Activated B cell treated with CpG ODN at 0.5 μM for 24 hours (primary cell): ENCODE measurements around the gene CNTNAP4. TPM values are rescaled to one million over a fixed set of nuclear protein-coding genes. Genes with fewer than 3 reads are reported as not detected.

Source experiments
- ATAC-seq: fragments of 200-7000 bp; cut with Tn5 transposase; one replicate; pipeline ENCODE4 v1.10.0; 2021; ENCODE audit warnings: low read depth, mild to moderate bottlenecking, moderate library complexity
- CTCF ChIA-PET: fragments of 350-600 bp; sonication (Branson Sonifier 250); formaldehyde crosslinking; loops from one replicate; lab custom pipeline; 2021; ENCODE audit warnings: antibody characterized with exemption; lab: Charles Lee
- POLR2A ChIA-PET: fragments of 350-600 bp; sonication (Branson Sonifier 250); formaldehyde crosslinking; loops from one replicate; lab custom pipeline; 2021; ENCODE audit warnings: antibody characterized with exemption; lab: Charles Lee
- DNase-seq: peaks from one replicate; pipeline ENCODE4 v3.0.0; 2022
- H3K27ac Mint-ChIP-seq: one replicate; pipeline ENCODE4 v1.8.0; 2020; ENCODE audit warnings: mixed read lengths
- H3K27me3 Mint-ChIP-seq: one replicate; pipeline ENCODE4 v1.8.0; 2021; ENCODE audit warnings: mixed read lengths
- H3K36me3 Mint-ChIP-seq: one replicate; pipeline ENCODE4 v1.8.0; 2021; ENCODE audit warnings: low read depth, mixed read lengths
- H3K4me1 Mint-ChIP-seq: one replicate; pipeline ENCODE4 v1.8.0; 2021; ENCODE audit warnings: mixed read lengths
- H3K4me3 Mint-ChIP-seq: one replicate; pipeline ENCODE4 v1.8.0; 2020; ENCODE audit warnings: mild to moderate bottlenecking, mixed read lengths
- H3K9me3 Mint-ChIP-seq: one replicate; pipeline ENCODE4 v1.8.0; 2020; ENCODE audit warnings: mixed read lengths
- CTCF ChIP-seq: fragments of 200-600 bp; IDR thresholded peaks from one replicate; pipeline ENCODE4 v1.8.0; 2022; ENCODE audit warnings: antibody characterized with exemption, mild to moderate bottlenecking
- intact Hi-C: fragments of 100-400 bp; cut with micrococcal nuclease; formaldehyde crosslinking; loops from one replicate; pipeline ENCODE4 v1.15.1; 2024
- total RNA-seq: library from RNA; stranded (reverse); gene quantifications from 2 replicates; pipeline ENCODE4 v1.2.3, GENCODE V29; 2022

The CNTNAP4 gene
- total RNA-seq, 1 donor from 2014 or later = not detected

- no peak overlapping the region for H3K4me3 Mint-ChIP-seq
- CTCF ChIA-PET = no interaction called here
- TF ChIP-seq CTCF = no peak
- POLR2A ChIA-PET = no interaction called here
- H3K9me3 Mint-ChIP-seq = peaks cover 5% of the 10 kb centered on the region
- no peaks in the 10 kb centered on the region for H3K4me1 Mint-ChIP-seq
- H3K27me3 Mint-ChIP-seq = no peaks in the 10 kb centered on the region
- ATAC-seq = no peak
- H3K27ac Mint-ChIP-seq = no peak overlapping the region
- no peaks in the 10 kb centered on the region for H3K36me3 Mint-ChIP-seq
- no peak for DNase-seq
- intact Hi-C loops = no loop called here
These were observed 255.2 kb downstream of the CNTNAP4 start for GRCh38 chr16:76532188-76532973.

- no peaks in the 10 kb centered on the region for H3K27me3 Mint-ChIP-seq
- no peaks in the 10 kb centered on the region for H3K9me3 Mint-ChIP-seq
- intact Hi-C loops = no loop called here
- DNase-seq = no peak
- ChIA-PET POLR2A (no interaction called here), CTCF (no interaction called here)
- H3K4me3 Mint-ChIP-seq = no peak overlapping the region
- H3K36me3 Mint-ChIP-seq = no peaks in the 10 kb centered on the region
- H3K4me1 Mint-ChIP-seq = no peaks in the 10 kb centered on the region
- H3K27ac Mint-ChIP-seq = no peak overlapping the region
- TF ChIP-seq CTCF = no peak
- no peak for ATAC-seq
These were observed 262.4 kb downstream of the CNTNAP4 start for GRCh38 chr16:76539609-76540008.

GRCh38 chr16:76541070-76541469 lies 263.9 kb downstream of the CNTNAP4 start:
- POLR2A ChIA-PET = no interaction called here
- Mint-ChIP-seq H3K4me1 (no peaks in the 10 kb centered on the region), H3K27me3 (no peaks in the 10 kb centered on the region), H3K9me3 (no peaks in the 10 kb centered on the region), H3K36me3 (no peaks in the 10 kb centered on the region), H3K4me3 (no peak overlapping the region), H3K27ac (no peak overlapping the region)
- no peak for TF ChIP-seq CTCF
- intact Hi-C loops = no loop called here
- no peak for ATAC-seq
- DNase-seq = no peak
- CTCF ChIA-PET = no interaction called here

GRCh38 chr16:76565542-76565941 lies 288.3 kb downstream of the CNTNAP4 start:
- TF ChIP-seq CTCF = no peak
- DNase-seq (no peak), ATAC-seq (no peak)
- H3K4me1 Mint-ChIP-seq = no peaks in the 10 kb centered on the region
- no peak overlapping the region for H3K27ac Mint-ChIP-seq
- no peaks in the 10 kb centered on the region for H3K9me3 Mint-ChIP-seq
- CTCF ChIA-PET = no interaction called here
- intact Hi-C loops = no loop called here
- no peaks in the 10 kb centered on the region for H3K27me3 Mint-ChIP-seq
- H3K4me3 Mint-ChIP-seq = no peak overlapping the region
- POLR2A ChIA-PET = no interaction called here
- H3K36me3 Mint-ChIP-seq = no peaks in the 10 kb centered on the region

- ChIA-PET POLR2A (no interaction called here), CTCF (no interaction called here)
- no peak for ATAC-seq
- Mint-ChIP-seq H3K27ac (no peak overlapping the region), H3K36me3 (no peaks in the 10 kb centered on the region), H3K27me3 (no peaks in the 10 kb centered on the region), H3K9me3 (peaks cover 3% of the 10 kb centered on the region), H3K4me1 (no peaks in the 10 kb centered on the region), H3K4me3 (no peak overlapping the region)
- no peak for DNase-seq
- TF ChIP-seq CTCF = no peak
- intact Hi-C loops = no loop called here
These were observed 294.6 kb downstream of the CNTNAP4 start for GRCh38 chr16:76571755-76572154.
